Caco-2 (cell line): ENCODE data around the gene PLAAT3. TPM values are rescaled to one million over a fixed set of nuclear protein-coding genes. Genes with fewer than 3 reads are reported as not detected.

ENCODE experiments used
- BruUV-seq: library from RNA; stranded (reverse); fragments of 400-500 nt; replicated peaks from 2 replicates; lab custom pipeline; 2021; lab: Mats Ljungman, UMichigan
- CTCF ChIA-PET: fragments of 300-600 bp; sonication (Branson Sonifier 250); formaldehyde crosslinking; loops from one replicate; lab custom pipeline; 2022; ENCODE audit warnings: antibody characterized with exemption; lab: Charles Lee
- POLR2A ChIA-PET: fragments of 300-600 bp; sonication (Branson Sonifier 250); formaldehyde crosslinking; loops from one replicate; lab custom pipeline; 2022; ENCODE audit warnings: antibody characterized with exemption; lab: Charles Lee
- DNase-seq, 2 experiments: peaks; one replicate each; pipeline versions ENCODE4 v3.0.0 to v3.0.0-alpha.2; 2020 to 2022
- H3K27me3 ChIP-seq: replicated peaks from 2 replicates; pipeline ENCODE4 v1.6.0; 2011; ENCODE audit warnings: low read length; ENCODE audit not compliant: control insufficient read depth, insufficient read depth
- H3K36me3 ChIP-seq: 2 replicates; pipeline ENCODE4 v1.5.1; 2011; ENCODE audit warnings: low read length; ENCODE audit not compliant: control insufficient read depth, insufficient read depth
- H3K4me1 ChIP-seq: fragments of 250-450 bp; sonication (Bioruptor Pico); 2 replicates; pipeline ENCODE4 v1.5.1; 2020; ENCODE audit warnings: mild to moderate bottlenecking
- H3K4me3 ChIP-seq: 2 replicates; pipeline ENCODE4 v1.5.1; 2011; ENCODE audit warnings: low read depth, mild to moderate bottlenecking, control low read depth, low read length
- H3K9me3 ChIP-seq: fragments of 250-450 bp; sonication (Bioruptor Pico); 2 replicates; pipeline ENCODE4 v1.5.1; 2020; ENCODE audit warnings: mild to moderate bottlenecking, moderate library complexity
- H3K27ac Mint-ChIP-seq: one replicate; pipeline ENCODE4 v1.8.0; 2022; ENCODE audit warnings: mixed read lengths; ENCODE audit not compliant: unreplicated experiment
- H3K27me3 Mint-ChIP-seq: one replicate; pipeline ENCODE4 v1.8.0; 2022; ENCODE audit warnings: mixed read lengths; ENCODE audit not compliant: insufficient read depth, unreplicated experiment
- H3K36me3 Mint-ChIP-seq: one replicate; pipeline ENCODE4 v1.8.0; 2022; ENCODE audit warnings: mild to moderate bottlenecking, mixed read lengths; ENCODE audit not compliant: insufficient read depth, unreplicated experiment
- H3K4me1 Mint-ChIP-seq: one replicate; pipeline ENCODE4 v1.8.0; 2022; ENCODE audit warnings: low read depth, mixed read lengths; ENCODE audit not compliant: unreplicated experiment
- H3K4me3 Mint-ChIP-seq: one replicate; pipeline ENCODE4 v1.8.0; 2022; ENCODE audit warnings: mild to moderate bottlenecking, moderate library complexity, mixed read lengths; ENCODE audit not compliant: unreplicated experiment
- H3K9me3 Mint-ChIP-seq: one replicate; pipeline ENCODE4 v1.8.0; 2022; ENCODE audit warnings: mixed read lengths; ENCODE audit not compliant: unreplicated experiment
- CTCF ChIP-seq, 2 experiments: fragments of 200-600 bp in 1 of 2; IDR thresholded peaks; 1 replicate in 1 of 2; 2 replicates in 1 of 2; pipeline versions ENCODE4 v1.5.1 to v1.8.0; 2011 to 2022; ENCODE audit warnings: antibody characterized with exemption in 1 of 2, control low read depth in 1 of 2, inconsistent platforms in 1 of 2, low read depth in 1 of 2, low read length in 1 of 2, mild to moderate bottlenecking in 1 of 2, moderate library complexity in 1 of 2; ENCODE audit not compliant: insufficient read depth in 1 of 2, severe bottlenecking in 1 of 2, unreplicated experiment in 1 of 2
- intact Hi-C: fragments of 100-400 bp; cut with micrococcal nuclease; formaldehyde crosslinking; loops from one replicate; pipeline ENCODE4 v1.10.0; 2022; ENCODE audit not compliant: unreplicated experiment
- total RNA-seq: library from RNA; stranded (reverse); gene quantifications from 2 replicates; pipeline ENCODE4 v1.2.3, GENCODE V29; 2022

The PLAAT3 gene
- total RNA-seq, 1 experiment from 2014 or later = 57.9 TPM

- Histone ChIP-seq H3K27me3 (no peaks in the 10 kb centered on the region), H3K9me3 (no peaks in the 10 kb centered on the region), H3K36me3 (no peaks in the 10 kb centered on the region), H3K4me1 (peaks cover 35% of the 10 kb centered on the region), H3K4me3 (no peak within 1 kb of the TSS)
- ChIA-PET CTCF (no interaction called here), POLR2A (no interaction called here)
- no peaks in the 10 kb centered on the region for H3K36me3 Mint-ChIP-seq
- intact Hi-C loops = no loop called here
- no peak within 1 kb of the TSS for H3K4me3 Mint-ChIP-seq
- BruUV-seq = no TSS peak
- TF ChIP-seq CTCF (IDR thresholded peaks at IDR 0.05; ENCODE audit: insufficient read depth in 1 of 2, low read depth in 1 of 2, low read length in 1 of 2, severe bottlenecking in 1 of 2, unreplicated experiment in 1 of 2) = no peak
- H3K9me3 Mint-ChIP-seq = no peaks in the 10 kb centered on the region
- H3K27me3 Mint-ChIP-seq = no peaks in the 10 kb centered on the region
- DNase-seq = no peak
- no peak within 1 kb of the TSS for H3K27ac Mint-ChIP-seq
- peaks cover 23% of the 10 kb centered on the region for H3K4me1 Mint-ChIP-seq
Observed at GRCh38 chr11:63536669-63537292, 77.5 kb downstream of the PLAAT3 start, which contains the start of gene PLAAT4. Gene PLAAT4 (plus strand): TSS chr11:63536808. CDS start chr11:63536869, 61 bp downstream.

GRCh38 chr11:63535734-63536133, 78.5 kb downstream of the PLAAT3 start:
- Histone ChIP-seq H3K4me1 (peaks cover 44% of the 10 kb centered on the region), H3K4me3 (no peak overlapping the region), H3K36me3 (no peaks in the 10 kb centered on the region), H3K27me3 (no peaks in the 10 kb centered on the region), H3K9me3 (no peaks in the 10 kb centered on the region)
- no TSS peak for BruUV-seq
- no peak for TF ChIP-seq CTCF (IDR thresholded peaks at IDR 0.05; ENCODE audit: insufficient read depth in 1 of 2, low read depth in 1 of 2, low read length in 1 of 2, severe bottlenecking in 1 of 2, unreplicated experiment in 1 of 2)
- no peaks in the 10 kb centered on the region for H3K27me3 Mint-ChIP-seq
- no peaks in the 10 kb centered on the region for H3K9me3 Mint-ChIP-seq
- intact Hi-C loops = no loop called here
- no peak for DNase-seq
- no peak overlapping the region for H3K27ac Mint-ChIP-seq
- ChIA-PET POLR2A (no interaction called here), CTCF (no interaction called here)
- no peaks in the 10 kb centered on the region for H3K36me3 Mint-ChIP-seq
- H3K4me3 Mint-ChIP-seq = no peak overlapping the region
- peaks cover 30% of the 10 kb centered on the region for H3K4me1 Mint-ChIP-seq

GRCh38 chr11:63534895-63535461, 79.3 kb downstream of the PLAAT3 start:
- H3K4me1 ChIP-seq = peaks cover 47% of the 10 kb centered on the region
- H3K4me3 ChIP-seq = no peak overlapping the region
- no peak for DNase-seq
- CTCF ChIA-PET = no interaction called here
- no peaks in the 10 kb centered on the region for H3K27me3 ChIP-seq
- no peaks in the 10 kb centered on the region for H3K9me3 ChIP-seq
- BruUV-seq = no TSS peak
- no peak for TF ChIP-seq CTCF (IDR thresholded peaks at IDR 0.05; ENCODE audit: insufficient read depth in 1 of 2, low read depth in 1 of 2, low read length in 1 of 2, severe bottlenecking in 1 of 2, unreplicated experiment in 1 of 2)
- no peaks in the 10 kb centered on the region for H3K36me3 ChIP-seq
- intact Hi-C loops = loop anchor here (5.0 kb wide), 3 partner anchors 32 to 102 kb away; partner anchors contain the start of gene PLAAT5
- H3K4me1 Mint-ChIP-seq = peaks cover 35% of the 10 kb centered on the region
- no peak overlapping the region for H3K27ac Mint-ChIP-seq
- POLR2A ChIA-PET = no interaction called here
- H3K9me3 Mint-ChIP-seq = no peaks in the 10 kb centered on the region
- H3K36me3 Mint-ChIP-seq = no peaks in the 10 kb centered on the region
- H3K4me3 Mint-ChIP-seq = no peak overlapping the region
- H3K27me3 Mint-ChIP-seq = no peaks in the 10 kb centered on the region
